SKM-1 (cell line): Measurements from ENCODE around the gene AMY2A.
"Not testable (repeated sequence)": the region's sequence is repeated elsewhere in the genome, so short reads cannot be mapped to it uniquely, and the experiment has no call there.

Source experiments
- DNase-seq: peaks from one replicate; lab custom pipeline; 2025; ENCODE audit not compliant: unreplicated experiment; lab: John Stamatoyannopoulos, UW

Gene AMY2A

DNA sequence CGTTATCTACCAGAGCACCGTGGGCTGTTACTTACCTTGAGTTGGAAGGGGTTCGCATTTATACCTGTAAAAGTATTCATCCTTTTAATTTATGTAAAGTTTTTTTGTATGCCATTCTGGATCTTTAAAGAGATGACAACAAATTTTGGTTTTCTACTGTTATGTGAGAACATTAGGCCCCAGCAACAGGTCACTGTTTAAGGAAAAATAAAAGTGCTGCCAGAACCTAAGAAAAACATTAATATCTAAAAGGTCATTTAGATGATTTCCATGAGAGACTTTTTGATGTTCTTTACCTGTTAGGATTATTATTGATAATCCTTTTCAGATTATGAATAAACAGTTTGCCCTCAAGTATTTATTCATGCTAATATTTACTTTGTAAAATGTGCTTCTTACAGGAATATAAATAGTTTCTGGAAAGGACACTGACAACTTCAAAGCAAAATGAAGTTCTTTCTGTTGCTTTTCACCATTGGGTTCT is at the start of gene AMY2A:
Gene AMY2A (plus strand): TSS at position 434 of the 484 bp plus-strand sequence. CDS start 14 bp downstream, at position 448.
- DNase-seq = not testable (repeated sequence)

DNA sequence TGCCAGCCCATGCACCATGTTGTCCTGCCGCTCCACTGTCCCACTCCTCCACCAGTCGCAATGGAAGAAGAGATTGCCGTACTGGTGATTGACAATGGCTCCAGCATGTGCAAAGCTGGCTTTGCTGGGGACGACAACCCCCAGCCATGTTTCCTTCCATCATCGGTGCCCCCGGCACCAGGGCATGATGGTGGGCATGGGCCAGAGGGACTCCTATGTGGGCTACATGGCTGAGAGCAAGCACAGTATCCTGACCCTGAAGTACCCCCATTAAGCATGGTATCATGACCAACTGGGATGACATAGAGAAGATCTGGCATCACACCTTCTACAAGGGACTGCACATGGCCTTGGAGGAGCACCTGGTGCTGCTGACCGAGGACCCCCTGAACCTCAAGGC is 47.7 kb upstream of the AMY2A start:
- no peak for DNase-seq

DNA sequence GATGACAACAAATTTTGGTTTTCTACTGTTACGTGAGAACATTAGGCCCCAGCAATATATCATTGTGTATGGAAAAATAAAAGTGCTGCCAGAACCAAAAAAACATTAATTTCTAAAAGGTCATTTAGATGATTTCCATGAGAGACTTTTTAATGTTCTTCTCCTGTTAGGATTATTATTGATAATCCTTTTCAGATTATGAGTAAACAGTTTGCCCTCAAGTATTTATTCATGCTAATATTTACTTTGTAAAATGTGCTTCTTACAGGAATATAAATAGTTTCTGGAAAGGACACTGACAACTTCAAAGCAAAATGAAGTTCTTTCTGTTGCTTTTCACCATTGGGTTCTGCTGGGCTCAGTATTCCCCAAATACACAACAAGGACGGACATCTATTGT is 45.9 kb upstream of the AMY2A start, which contains the start of gene AMY2B:
Gene AMY2B (plus strand): TSS at position 301 of the 400 bp plus-strand sequence. CDS start 14 bp downstream, at position 315.
- not testable (repeated sequence) for DNase-seq

DNA sequence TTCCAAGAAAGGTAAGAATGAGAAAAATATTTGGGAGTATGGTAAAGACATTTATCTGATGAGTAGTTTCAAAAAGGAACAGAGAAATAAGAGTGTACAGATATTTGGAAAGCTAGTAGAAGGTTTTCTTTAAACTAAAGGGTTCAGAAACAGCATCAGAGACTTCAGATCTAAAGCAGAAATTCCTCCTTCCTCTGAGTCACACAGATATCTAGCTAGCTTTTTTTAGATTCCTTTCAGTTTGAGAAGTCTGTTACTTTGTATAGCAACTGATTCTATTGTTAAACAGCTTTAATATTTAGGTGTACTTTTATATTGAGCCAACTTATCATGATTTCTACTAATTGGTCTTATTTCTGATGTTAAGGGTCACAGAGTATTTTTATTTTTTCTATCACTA is 41.2 kb upstream of the AMY2A start:
- no peak for DNase-seq

DNA sequence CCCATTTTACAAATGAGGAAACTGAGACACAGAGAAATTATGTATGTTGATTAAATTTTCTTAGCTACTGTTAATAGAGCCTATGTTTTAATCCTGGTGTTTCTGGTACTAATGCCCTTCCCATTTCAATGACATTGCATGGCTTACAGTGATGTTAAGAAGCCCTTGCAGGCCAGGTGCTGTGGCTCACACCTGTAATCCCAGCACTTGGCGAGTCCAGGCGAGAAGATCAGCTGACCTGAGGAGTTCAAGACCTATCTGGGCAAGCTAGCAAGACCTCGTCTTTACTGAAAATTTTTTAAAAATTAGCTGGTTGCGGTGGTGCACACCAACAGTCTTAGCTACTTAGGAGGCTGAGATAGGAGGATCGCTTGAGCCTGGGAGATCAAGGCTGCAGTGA is 40.4 kb upstream of the AMY2A start:
- DNase-seq = not testable (repeated sequence)

DNA sequence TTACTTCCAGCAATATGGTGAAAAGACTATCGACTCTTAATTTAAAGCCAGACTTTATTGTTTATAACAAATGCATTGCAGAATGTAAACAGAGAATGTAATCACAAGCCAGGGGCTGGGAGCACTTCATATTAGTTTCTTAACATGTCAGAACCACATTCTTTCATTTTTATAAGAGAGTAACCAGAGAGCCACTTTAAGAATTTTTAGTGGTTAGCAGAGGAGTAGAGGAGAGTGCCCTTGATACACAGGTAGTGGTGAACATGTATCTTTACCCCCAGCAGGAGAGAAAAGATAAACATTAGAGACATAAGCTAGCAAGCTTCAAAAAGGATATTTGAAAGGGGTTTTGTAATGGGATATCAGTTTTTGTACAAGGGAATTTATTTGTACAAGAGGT is 34.8 kb upstream of the AMY2A start:
- DNase-seq = no peak

DNA sequence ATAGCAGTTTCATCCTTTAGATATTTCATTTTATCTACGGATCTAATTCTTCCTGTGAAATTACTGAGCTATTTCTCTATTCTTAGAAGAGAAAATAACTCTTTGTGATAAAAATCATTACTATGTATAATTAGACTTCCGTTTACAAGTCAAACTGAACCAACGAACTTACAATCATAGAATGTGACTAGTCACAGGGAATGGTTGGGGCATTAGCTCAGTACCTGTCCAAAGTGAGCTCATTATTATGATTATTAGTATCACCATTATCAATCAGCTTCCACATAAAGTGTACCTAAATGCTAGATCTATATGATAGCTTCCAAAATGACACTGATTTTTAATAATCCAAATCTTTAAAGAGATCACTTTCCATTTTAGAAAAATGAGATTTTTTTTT is 33.3 kb upstream of the AMY2A start:
- no peak for DNase-seq

DNA sequence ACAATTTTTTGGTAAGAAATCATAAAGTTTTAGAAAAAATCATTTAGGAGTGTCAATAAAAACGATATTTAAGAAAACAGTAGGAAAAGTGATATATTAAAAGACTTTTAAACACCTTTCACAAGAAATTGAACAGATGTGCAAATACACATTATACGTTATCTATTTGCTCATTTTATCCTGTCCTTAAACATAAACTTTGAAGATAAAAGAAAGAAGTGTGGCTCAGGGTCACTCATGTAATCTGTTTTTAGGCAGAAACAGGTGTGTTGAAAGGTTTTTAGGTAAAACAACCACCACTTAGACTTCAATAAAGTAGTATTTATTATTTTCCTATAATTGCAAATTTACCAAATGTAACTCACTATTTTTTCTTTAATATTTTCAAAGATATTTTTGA is 32.7 kb upstream of the AMY2A start:
- DNase-seq = no peak

DNA sequence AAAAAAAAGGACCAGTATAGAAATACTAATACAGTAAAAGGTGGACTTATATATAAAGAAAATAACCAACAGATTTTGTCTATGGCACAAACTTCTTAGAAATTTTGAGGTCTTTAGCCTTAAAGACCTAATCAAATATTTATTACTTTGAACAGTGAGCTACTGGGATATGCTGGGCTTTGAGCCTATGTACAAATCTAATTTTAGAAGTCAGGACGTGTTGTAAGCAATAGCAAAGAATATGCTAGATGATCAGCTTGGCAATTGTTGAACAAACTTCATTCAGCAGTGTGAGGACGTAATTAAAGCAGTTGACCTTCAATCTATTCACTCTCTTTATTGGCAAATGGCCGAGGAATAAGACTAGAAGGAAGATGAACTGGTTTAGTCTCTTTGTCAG is 14.5 kb upstream of the AMY2A start:
- not testable (repeated sequence) for DNase-seq

DNA sequence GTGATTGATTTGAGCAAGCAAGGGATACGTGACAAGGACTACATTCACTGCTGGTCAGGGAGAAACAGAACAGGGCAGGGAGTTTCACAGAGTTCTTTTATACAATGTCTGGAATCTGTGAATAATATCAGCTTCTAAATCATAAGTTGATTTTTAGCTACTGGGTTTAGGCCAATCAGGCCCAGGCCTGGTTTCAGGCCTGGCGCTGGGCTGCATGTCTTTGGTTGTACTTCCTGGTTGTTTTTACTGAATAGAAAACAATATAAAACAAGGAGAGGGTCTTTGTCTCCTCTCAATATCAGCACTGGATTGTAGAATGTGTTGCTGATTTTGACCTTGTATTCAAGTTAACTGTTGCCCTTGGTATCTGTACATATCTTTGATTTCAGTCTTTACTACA is 865 bp upstream of the AMY2A start:
- no peak for DNase-seq

DNA sequence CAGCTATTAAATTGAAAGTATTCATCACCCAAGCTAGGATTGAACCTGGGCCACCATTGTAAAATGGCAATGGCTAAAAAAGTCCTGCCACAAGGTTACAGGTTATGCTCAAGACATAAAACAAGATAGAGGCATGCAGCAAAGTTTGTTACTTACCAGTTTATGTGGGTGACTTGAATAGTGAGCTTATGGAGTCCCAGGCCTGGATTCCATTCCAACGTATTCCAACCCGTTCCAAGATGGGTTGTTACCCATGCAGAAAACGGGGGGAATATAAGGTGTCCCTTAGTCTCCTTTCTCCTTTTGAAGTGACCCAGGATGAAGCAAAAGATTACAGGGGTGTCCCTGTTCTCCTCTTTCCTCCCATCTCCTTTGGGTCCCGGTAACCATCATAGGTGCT is 10.2 kb downstream of the AMY2A start:
- DNase-seq = not testable (repeated sequence)

DNA sequence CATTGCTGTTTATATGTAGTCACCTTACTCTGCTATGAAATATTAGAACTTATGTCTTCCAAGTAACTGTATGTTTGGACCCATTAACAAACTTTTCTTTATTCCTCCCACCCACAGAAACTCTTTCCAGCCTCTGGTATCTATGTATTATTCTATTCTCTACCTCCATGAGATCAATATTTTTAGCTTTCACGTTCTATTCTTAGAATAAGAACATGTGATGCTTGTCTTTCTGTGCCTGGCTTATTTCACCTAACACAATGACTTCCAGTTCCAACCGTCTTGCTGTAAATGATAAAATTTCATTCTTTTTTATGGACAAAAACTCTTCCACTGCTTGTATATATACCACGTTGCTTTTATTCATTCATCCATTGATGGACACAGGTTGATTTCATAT is 24.0 kb downstream of the AMY2A start:
- not testable (repeated sequence) for DNase-seq

DNA sequence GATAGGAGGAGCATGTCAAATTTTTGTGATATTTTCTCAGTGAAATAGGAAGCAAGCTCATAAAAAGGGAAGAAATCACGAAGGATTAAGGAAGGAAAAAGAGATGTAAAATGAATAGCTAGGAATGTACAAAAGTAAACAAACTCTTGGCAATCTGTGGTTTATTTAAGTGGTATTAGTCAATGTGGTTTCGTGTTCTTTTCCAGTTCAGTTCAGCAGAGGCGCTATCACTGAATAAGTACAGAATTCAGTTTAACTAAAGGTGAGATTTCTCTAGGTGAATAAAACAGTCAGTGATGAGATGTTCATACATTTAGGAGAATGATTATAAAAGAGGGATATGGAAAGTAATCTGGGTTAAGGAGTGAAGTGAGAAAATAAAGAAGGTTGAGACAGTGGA is 26.7 kb downstream of the AMY2A start:
- not testable (repeated sequence) for DNase-seq

DNA sequence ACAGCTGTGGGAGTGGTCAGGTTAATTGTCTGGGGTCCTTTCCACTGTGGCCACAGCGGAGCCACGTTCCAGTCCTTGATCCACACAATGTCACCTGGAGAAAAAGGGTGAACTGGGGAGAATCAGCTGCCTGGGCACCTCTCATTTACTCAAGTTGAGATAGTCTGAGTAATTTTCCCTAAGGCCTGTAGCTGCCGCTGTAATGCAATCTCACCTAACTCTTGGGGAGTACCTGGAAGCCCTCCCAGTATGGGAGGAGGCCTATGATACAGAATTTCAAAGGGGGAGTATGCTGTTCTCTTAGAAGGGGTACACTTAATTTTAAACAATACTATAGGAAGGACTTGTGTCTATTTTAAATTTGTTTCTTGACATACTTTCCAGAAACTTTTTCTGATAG is 33.1 kb downstream of the AMY2A start:
- DNase-seq = not testable (repeated sequence)

DNA sequence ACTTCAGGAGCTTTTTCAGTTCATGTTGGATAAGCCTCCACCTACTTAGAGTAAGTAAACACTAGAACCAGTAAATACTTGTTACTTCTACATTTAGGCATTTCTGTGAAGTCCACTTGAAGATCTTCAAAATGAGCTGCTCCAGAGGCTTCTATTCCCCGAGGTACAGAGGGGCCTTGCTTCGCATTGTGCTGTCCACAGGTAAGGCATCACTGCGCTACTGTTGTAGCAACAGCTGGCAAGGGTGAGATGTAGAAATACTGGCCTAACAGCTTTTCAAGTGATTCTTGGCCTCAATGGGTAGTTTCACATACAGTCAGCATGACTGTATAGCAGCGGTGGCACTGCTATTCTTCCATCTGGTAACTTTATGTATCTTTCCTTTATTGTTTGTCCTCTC is 33.7 kb downstream of the AMY2A start:
- not testable (repeated sequence) for DNase-seq

DNA sequence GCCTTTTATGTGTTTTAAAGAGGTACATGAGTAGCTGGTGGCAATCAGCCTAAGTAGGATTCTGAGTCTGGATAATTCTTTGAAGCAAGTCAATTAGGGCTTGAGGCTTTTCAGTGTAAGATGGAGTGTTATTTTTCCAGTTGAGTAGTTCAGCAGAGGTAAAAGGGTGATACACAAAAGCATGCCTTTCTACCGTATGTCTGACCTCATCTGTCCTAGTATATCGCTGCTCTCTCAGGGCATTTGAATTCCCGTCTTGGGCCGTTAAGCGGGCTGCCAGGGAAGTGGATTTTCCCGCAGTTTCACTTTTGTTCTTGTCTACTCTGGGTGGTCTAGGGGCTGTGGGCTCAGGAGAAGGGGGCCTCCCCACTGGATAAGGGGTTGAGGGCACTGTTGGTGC is 36.9 kb downstream of the AMY2A start:
- not testable (repeated sequence) for DNase-seq

DNA sequence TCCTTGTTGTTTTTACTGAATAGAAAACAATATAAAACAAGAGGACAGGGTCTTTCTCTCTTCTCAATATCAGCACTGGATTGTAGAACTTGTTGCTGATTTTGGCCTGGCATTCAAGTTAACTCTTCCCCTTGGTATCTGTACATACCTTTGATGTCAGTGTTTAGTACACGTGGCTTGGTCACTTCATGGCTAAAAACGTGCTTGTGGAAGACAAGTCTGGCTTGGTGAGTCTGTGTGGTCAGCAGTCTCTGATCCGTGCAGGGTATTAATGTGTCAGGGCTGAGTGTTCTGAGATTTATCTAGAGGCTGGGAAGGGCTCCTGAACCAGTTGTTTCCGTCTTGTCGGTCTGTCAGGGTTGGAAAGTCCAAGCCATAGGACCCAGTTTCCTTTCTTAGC is 38.2 kb downstream of the AMY2A start, which contains the start of gene AMY1A:
Gene AMY1A (plus strand): TSS at position 301 of the 400 bp plus-strand sequence. CDS start 571 bp downstream, outside the sequence.
- not testable (repeated sequence) for DNase-seq
